NCI-H2196 treated with DMSO at 0.1 percent for 48 hours (cell line): ENCODE data around the gene CRY2.
"Not testable (repeated sequence)": the region's sequence is repeated elsewhere in the genome, so short reads cannot be mapped to it uniquely, and the experiment has no call there.

ENCODE experiments used
- DNase-seq: peaks from one replicate; lab custom pipeline; 2025; ENCODE audit not compliant: unreplicated experiment; lab: John Stamatoyannopoulos, UW

Gene CRY2

DNA sequence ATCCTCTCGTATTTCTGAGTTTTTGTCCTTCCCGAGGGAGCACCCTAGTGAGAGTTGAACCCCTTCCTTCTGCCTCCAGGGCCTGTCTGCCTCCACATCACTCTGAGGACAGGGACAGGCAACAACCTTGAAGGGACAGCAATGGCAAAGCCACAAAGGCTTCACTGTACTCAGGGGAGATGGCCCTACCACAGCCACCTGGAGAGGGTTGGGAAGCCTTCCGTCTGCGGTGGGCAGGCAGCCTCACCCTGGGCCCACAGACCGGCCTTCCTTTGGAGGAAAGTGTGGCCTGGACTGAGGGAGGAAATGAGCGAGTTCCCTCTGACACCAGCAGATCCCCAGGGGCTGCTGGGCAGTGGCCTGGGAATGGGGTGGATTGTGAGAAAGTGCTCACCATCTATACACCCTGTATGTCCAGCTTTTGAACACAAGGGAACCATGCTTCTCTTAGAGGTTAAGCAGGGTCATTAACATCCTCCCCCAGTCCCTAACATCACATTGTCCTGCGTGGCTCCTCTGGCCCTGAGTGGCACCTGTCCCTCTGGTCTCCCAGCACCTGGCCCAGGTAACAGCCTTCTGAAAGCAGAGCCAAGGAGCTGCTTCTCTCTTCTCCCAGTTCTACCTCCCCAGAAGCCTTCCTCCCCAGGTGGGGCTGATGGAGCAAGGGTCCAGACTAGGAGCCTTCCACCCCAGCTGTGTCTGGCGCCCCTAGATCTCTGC is 35.5 kb upstream of the CRY2 start:
- no peak for DNase-seq

DNA sequence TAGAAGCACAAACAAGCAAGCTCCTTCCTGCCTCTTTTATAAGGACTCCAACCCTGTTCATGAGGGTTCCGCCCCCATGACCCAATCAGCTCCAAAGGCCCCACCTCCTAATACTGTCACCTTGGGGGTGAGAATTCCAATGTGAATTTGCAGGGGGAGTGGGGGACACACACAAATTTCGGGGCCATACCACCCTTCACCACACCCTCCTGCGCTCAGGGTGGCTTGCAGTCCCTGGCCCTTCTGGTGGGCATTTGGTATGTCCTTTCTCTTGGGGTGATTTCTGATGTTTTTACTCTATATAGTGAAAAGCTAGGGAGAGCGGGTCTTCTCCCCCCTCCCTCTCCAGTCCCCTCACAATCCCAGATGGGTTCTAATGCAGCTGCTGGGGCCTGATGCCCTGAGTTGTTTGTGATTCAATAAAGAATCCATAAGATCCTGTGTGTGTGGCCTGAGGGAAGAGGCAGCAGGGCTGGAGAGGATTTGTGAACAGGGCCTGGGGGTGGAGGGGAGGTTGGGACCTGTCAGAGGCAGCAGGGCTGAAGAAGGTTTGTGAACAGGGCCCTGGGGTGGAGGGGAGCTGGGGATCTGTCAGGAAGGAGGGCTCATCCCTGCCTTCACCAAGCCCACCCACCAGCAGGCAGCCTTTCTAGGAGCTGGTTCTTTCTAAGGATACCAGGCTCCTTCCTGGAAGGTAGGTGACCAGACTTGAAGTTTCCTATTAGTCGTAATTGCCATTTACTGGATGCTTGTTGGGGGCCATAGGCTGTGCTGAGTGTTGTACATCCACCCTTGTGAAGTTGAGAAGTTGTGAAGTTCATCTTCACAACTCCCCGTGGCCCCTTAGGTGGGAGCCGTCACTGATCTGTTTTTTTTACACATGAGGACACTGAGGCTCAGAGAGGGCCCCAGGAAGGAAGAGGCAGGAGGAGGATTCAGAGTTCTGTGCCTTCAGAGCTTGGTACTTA is 34.4 kb upstream of the CRY2 start:
- DNase-seq: no peak

DNA sequence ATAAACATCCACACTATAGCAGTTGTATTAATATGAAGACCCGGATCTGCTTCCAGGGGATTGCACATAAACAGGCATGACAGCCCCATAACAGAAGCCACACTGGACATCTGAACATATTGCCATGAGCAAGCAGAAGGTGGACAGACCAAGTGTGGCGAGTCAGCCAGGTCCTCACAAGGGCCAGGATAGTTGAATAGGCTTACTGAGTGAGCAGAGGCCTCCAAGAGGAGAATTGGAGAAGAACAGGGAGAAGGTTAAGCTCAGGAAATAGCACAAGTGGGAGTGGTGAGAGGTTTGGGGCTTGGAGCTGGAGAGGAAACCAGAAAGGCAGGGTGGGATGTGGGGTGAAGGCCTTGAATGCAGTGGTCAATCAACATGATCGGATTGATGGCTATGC is 31.5 kb upstream of the CRY2 start:
- DNase-seq: peak; percentile 5

DNA sequence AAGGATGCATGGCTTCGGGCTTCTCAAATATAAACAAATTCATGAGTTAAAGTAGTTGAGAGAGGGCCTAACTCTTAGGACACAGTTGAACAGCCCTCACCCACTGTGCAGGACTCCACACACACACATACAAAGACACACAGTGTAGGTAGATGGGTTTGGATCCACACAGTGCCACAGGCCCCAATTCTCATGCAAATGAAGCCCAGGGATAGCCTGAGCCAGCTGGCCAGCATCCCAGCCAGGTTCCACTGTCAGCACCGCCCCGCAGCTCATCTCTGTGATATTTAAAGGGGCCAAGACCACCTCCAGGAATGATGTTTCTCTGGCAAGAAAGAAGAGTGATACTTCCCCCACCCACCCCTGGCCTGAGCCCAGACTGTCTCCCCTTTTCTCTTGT is 30.7 kb upstream of the CRY2 start:
- peak; percentile 6 for DNase-seq

DNA sequence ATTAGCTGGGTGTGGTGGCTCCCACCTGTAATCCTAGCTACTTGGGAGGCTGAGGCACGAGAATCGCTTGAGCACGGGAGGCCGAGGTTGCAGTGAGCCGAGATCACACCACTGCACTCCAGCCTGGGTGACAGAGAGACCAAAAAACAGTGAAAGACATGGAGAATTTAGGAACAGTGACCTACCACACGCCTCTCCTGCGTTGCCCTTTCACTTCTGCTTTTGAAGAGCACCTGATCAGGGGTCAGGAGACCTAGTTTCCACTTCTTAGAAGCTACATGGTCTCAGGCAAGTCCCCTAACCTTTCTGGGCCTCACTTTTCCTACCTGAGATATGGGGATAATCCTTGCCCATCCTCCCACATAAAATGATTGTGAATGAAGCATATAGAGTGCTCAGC is 30.1 kb upstream of the CRY2 start:
- no peak for DNase-seq

DNA sequence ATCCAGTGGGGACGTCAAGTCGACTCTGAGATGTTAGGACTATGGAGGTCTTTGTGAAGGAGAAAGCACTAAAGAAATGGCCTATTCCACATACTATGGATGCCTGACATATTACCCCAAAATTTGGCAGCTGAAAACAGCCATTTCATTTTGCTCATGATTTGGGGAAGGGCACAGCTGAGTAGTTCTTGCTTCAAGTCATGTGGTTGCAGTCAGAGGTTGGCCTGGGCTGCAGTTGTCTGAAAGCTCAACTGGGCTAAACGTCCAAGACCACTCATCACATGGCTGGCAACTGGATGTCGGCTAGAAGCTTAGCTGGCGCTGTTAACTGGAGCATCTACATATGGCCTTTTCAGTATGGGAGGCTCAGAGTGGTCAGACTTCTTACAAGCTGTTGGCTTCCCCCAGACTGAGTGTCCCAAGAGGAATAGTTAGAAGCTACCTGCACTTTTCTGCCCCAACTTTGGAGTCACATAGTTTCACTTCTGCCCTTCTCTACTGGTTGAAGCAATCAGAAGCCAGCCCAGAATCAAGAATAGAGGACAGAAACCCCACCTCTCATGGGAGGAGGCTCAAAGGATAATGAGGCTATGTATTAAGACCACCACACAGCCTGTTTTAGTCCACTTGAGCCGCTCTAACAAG is 28.2 kb upstream of the CRY2 start:
- DNase-seq: no peak

DNA sequence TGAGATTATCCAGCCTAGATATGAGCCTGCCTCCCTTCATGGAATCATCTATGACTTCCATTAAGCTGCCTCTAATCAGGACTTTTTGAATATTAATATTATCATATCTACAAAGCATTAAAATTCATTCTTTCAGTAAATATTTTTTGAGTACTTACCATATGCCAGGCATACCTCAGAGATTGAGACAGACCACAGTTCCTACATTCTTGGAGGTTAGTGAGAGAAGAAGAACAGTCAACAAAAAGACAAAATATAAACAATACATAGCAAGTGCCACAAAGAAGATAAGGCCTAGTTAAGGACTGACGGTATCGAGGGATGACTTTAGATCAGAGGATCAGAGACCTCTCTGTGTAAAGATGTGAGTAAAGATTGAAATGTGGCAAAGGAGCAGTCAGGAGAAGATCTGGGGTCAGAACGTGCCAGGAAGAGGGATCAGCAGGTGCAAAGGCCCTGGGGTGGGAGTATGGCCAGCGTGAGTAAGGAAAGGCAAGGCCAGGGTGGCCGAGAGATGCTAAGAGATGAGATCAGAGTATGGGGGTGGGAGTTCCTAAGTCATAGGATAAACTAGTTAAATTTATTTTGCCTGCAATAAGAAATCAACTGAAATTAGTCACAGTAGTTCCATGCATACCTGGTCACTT is 26.9 kb upstream of the CRY2 start:
- DNase-seq: no peak

DNA sequence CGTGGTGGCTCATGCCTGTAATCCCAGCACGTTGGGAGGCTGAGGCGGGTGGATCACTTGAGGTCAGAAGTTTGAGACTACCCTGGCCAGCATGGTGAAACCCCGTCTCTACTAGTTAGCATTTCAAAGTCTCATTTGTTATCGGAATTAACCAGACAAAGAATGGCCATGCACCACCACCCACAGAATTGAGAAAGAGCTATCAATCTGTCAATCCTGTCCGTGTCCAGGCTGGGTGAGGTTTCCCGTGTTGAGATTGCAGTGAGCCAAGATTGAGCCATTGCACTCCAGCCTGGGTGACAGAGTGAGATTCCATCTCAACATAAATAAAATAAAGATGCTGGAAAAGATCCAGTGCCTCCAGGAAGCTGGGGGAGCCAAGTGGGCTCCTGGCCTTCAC is 20.8 kb upstream of the CRY2 start:
- not testable (repeated sequence) for DNase-seq

DNA sequence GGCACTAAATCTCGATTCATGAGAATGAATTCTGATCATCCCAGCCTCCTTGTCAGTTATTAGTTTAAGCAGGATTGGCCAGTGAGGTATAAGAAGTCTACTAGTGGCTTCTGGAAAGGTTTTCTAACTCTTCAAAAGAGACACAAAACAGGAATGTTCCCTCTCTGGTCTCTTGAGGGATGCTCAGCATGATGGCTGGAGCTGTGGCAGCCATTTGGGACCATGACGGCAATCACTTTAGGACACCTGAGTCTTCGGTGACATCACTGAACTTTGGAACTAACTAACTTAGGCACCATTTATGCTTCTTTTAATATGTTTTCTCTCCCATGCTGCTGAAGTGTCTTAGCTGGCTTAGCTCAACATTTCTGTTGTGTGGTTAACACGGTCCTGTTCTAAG is 20.2 kb upstream of the CRY2 start:
- no peak for DNase-seq

DNA sequence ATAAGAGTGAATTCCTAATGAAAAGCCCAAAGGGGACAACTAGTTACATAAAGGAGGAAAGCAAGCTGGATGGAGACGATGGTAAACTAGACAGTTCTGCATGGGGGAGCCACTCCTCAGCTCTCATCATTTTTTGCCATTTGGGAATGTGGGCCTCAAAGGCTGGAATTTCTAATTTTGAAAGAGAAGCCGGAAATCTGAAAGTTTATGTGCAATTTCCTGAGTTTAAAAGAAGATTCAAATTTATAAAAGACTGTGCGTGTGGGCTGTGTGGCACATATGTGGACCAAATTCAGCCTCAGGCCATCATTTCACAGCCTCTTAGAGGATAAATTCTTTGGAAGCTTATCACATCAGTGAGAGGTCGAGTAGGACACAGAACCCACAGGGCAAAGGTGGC is 18.3 kb upstream of the CRY2 start:
- no peak for DNase-seq

DNA sequence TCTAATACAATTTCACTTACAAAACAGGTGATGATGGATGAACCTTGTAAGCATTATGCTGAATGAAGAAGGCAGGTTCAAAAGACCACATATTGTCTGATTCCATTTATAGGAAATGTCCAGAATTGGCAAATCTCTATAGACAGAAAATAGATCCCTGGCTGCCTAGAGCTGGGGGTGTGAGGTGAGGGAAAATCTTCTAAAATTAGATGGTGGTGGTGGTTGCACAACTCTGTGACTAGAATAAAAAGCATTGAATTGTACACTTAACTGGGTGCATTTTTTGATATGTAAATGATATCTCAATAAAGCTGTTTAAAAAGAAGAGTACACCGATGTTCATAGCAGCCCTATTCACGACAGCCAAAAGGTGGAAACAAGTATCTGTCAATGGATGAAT is 16.7 kb upstream of the CRY2 start:
- no peak for DNase-seq

DNA sequence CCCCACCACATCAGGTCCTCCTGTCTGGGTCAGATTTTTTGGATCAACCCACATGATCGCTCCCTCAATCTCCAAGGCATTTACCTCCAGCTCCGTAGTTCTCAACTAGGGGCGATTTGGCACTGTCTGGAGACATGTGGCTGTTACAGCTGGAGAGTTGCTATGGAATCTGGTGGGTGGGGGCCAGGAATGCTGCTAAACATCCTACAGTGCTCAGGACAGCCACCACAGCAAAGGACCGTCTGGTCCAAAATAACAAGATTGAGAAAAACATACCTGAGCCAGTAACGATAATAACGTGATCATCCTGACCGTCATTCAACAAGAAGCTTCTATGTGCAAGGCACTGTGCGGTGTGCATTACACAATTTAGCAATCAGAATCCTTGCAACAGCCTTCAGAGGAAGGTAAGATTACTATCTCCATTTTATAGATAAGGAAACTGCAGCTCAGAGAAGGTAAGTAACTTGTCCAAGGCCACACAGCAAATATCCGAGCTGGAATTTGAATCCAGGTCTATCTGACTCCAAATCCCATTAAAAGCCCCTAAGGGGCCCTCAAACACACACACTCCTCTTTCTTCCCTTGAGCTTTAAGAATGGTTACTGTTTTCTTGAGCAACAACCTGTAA is 14.3 kb upstream of the CRY2 start:
- DNase-seq: no peak

DNA sequence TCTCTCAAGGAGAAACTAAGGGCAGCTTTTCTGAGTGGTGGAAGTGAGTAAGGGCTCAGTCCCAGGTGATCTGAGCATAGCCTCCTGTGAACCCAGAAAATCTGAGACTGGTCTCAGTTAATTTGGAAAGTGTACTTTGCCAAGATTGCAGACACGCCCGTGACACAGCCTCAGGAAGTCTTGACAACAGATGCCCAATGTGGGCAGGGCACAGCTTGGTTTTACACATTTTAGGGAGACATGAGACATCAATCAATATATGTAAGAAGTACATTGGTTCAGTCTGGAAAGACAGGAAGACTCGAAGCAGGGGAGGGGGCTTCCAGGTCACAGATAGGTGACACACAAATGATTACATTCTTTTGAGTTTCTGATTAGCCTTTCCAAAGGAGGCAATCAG is 13.5 kb upstream of the CRY2 start:
- DNase-seq: no peak

DNA sequence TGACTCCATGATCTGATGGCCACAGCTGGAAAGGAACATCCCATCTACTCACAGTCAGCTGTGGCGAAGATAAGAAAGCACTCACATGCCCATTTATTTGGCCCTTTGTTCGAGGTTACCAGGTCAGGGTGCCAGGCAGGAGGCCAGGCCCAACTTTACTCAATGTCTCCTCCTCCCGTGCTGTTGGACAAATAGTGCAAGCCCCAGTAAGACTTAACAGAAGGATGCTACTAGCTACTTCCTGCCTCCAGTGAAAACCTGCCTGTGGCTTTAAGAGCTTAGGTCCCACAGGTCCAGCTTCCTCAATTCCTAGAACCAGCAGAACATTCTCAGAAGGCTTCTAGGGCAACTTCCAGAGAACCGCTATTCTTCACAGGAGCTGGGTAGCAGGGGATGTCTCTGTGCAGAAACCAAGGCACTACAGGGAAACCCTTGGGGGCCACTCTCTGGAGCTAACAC is 12.9 kb upstream of the CRY2 start:
- DNase-seq: no peak

DNA sequence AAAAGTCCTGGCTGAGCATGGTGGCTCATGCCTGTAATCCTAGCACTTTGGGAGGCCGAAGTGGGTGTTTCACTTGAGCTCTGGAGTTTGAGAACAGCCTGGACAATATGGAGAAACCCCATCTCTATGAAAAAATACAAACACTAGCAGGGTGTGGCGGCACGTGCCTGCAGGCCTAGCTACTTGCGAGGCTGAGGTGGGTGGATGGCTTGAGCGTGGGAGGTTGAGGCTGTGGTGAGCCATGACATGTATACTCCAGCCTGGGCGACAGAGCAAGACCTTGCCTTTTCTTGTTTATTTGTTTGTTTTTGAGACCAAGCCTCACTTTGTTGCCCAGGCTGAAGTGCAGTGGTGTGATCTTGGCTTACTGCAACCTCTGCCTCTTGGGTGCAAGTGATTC is 8.1 kb upstream of the CRY2 start:
- DNase-seq: no peak

DNA sequence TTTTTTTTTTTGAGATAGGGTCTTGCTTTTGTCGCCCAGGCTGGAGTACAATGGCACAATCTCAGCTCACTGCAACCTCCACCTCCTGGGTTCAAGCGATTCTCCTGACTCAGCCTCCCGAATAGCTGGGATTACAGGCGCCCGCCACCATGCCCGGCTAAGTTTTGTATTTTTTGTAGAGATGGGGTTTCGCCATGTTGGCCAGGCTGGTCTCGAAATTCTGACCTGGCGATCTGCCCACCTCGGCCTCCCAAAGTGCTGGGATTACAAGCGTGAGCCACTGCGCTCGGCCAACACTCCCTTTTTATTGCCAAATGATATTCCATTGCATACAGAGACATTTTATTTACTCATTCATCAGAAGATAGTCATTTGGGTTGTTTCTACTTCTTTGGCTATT is 7.0 kb upstream of the CRY2 start:
- DNase-seq: not testable (repeated sequence)

DNA sequence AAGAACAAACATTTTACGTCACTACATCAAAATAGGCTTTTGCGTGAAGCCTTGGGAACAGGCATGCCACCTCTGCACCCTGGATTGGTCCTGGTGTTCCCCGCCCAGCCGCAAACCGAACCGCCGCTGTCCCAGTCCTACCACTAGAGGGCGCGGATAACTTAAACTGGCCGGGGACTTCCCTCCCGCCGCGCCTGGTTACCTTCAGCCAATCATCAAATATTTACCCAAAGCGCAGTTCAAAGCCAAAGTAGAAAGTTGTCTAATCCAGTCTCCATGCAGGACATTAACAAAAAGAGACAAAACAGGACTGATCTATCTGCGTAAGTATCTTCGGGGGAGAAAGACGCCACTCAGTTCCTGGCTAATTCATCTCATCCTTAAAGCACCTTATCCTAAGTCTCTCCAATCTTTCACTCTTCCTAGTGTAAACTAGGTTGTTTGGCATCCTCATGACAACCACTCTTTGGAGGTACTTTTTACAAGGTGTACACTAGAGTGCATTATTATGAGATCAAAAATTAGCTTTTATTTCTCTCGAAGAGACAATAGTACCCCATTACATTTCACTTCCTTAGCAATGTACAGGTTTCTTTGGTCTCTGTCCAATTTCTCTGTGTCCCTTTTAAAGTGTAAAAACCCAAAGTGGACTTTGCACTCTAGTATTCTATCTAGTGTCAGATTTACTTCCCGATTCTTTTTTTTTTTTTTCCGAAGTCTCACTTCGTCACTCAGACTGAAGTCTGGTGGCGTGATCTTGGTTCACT is 3.9 kb upstream of the CRY2 start:
- DNase-seq: peak; percentile 92

DNA sequence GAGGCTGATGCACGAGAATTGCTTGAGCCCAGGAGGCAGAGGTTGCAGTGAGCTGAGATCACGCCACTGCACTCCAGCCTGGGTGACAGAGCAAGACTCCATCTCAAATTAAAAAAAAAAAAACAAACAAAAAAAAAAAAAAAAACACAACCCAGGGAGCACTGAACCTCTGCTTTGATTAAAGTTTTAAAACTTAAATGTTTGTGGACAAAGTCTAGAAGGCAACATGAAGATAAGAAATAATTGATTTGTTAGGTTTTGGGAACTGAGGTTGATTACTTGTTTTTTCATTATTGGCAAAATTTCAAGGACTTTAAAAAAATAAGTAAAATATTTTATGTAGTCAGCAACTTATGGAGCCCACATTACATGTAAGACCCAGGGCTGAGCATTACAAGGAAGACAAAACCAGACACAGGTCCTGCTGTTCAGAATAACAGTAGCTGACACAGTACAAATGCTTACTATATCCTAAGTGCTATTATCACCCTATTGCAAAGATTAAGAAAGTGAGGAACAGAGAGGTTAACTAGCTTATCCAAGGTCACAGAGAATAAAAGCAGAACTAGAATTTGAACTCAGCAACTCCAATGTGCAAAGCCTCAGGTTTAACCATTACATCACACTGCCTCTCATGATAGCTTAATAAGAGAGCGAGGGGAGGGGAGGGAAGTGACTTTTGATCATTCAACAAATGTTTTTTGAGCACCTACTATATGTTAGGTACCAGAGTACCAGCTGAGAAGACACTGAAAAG is 2.3 kb upstream of the CRY2 start:
- DNase-seq: no peak

DNA sequence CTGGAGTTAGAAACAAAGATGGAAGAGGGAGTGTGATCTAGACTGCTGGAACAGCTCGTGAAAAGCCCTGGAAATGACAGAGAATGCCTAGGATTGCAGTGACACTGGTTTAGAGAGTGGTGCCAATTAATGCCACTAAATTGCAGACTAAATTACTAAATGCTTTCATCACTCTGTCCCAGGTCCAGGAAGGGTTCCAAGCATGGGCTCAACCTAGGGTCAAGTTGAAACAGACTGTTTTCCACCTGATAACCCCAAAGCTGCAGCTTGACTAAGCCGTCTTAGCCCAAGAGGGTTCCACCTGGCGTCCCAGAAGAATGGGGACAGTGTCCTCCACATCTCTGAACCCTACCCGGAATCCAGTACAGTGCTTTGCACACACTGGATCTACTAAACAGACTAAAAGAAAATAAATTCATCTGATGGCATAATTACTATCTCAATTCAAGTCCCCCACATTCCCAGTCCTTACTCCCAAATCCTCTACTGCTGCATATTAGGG is 1.1 kb upstream of the CRY2 start:
- DNase-seq: no peak
